Mucosa of rectum (tissue), 2 donors: Measurements from ENCODE around the gene LTB4R2.
A peak's percentile ranks its signal among the peaks of the same experiment; 100 is the strongest.

Source experiments
- H3K27ac ChIP-seq, 2 donors: one replicate each; pipeline ENCODE4 v1.7.0; 2013; ENCODE audit warnings: inconsistent platforms in 2 of 2, low read depth in 2 of 2, low read length in 2 of 2
- H3K27me3 ChIP-seq, 2 donors: one replicate each; pipeline ENCODE4 v1.7.0; 2013; ENCODE audit warnings: low read length in 2 of 2; ENCODE audit not compliant: control insufficient read depth in 2 of 2, insufficient read depth in 2 of 2
- H3K36me3 ChIP-seq, 2 donors: one replicate each; pipeline ENCODE4 v1.7.0; 2013; ENCODE audit warnings: low read length in 2 of 2; ENCODE audit not compliant: control insufficient read depth in 2 of 2, insufficient read depth in 2 of 2
- H3K4me1 ChIP-seq, 2 donors: one replicate each; pipeline ENCODE4 v1.7.0; 2013; ENCODE audit warnings: low read length in 2 of 2, mild to moderate bottlenecking in 1 of 2; ENCODE audit not compliant: control insufficient read depth in 2 of 2, insufficient read depth in 2 of 2
- H3K4me3 ChIP-seq, 2 donors: one replicate each; pipeline ENCODE4 v1.7.0; 2013; ENCODE audit warnings: low read length in 2 of 2
- H3K9ac ChIP-seq, 2 donors: one replicate each; pipeline ENCODE4 v1.7.0; 2013; ENCODE audit warnings: low read length in 2 of 2, low read depth in 1 of 2, mild to moderate bottlenecking in 1 of 2
- H3K9me3 ChIP-seq, 2 donors: one replicate each; pipeline ENCODE4 v1.7.0; 2013; ENCODE audit warnings: low read length in 2 of 2; ENCODE audit not compliant: control insufficient read depth in 2 of 2
- donor health status: healthy.
- donor health status: Normal muscosa, but diverticular disease.

Gene LTB4R2

GRCh38 chr14:24309538-24310264, at the start of gene LTB4R2:
TSS of gene LTB4R2 (plus strand) at chr14:24310140. CDS start at chr14:24310665, 525 bp downstream.
- Histone ChIP-seq H3K4me1 (peaks cover 31 to 52% of the 10 kb centered on the region in 2 donors), H3K27ac (peak within 1 kb of the TSS; percentile 63 to 83), H3K9ac (peak within 1 kb of the TSS; percentile 52), H3K27me3 (no peaks in the 10 kb centered on the region), H3K9me3 (no peaks in the 10 kb centered on the region), H3K36me3 (peaks cover 20 to 25% of the 10 kb centered on the region in 2 donors), H3K4me3 (peak within 1 kb of the TSS; percentile 55 to 74)

- no peaks in the 10 kb centered on the region for H3K9me3 ChIP-seq
- no peak overlapping the region for H3K4me3 ChIP-seq
- H3K27me3 ChIP-seq = no peaks in the 10 kb centered on the region
- H3K27ac ChIP-seq = no peak overlapping the region
- no peaks in the 10 kb centered on the region for H3K4me1 ChIP-seq
- H3K36me3 ChIP-seq = peaks cover 3 to 7% of the 10 kb centered on the region in 2 donors
- no peak overlapping the region for H3K9ac ChIP-seq
Measured at GRCh38 chr14:24260780-24261157, 49.2 kb upstream of the LTB4R2 start.

- no peak overlapping the region for H3K9ac ChIP-seq
- H3K4me3 ChIP-seq = no peak overlapping the region
- H3K9me3 ChIP-seq = no peaks in the 10 kb centered on the region
- H3K36me3 ChIP-seq = peaks cover 10 to 12% of the 10 kb centered on the region in 2 donors
- no peak overlapping the region for H3K27ac ChIP-seq
- no peaks in the 10 kb centered on the region for H3K4me1 ChIP-seq
- H3K27me3 ChIP-seq = no peaks in the 10 kb centered on the region
Measured at GRCh38 chr14:24261256-24261968, 48.5 kb upstream of the LTB4R2 start.

GRCh38 chr14:24261969-24262327, 48.0 kb upstream of the LTB4R2 start:
- Histone ChIP-seq H3K9me3 (no peaks in the 10 kb centered on the region), H3K36me3 (peaks cover 15 to 18% of the 10 kb centered on the region in 2 donors), H3K4me3 (no peak overlapping the region), H3K9ac (no peak overlapping the region), H3K27me3 (no peaks in the 10 kb centered on the region), H3K4me1 (no peaks in the 10 kb centered on the region), H3K27ac (no peak overlapping the region)

- Histone ChIP-seq H3K9me3 (no peaks in the 10 kb centered on the region), H3K4me1 (no peaks in the 10 kb centered on the region), H3K9ac (no peak within 1 kb of the TSS), H3K36me3 (peaks cover 24% of the 10 kb centered on the region in 2 donors), H3K27ac (no peak within 1 kb of the TSS), H3K4me3 (no peak within 1 kb of the TSS), H3K27me3 (no peaks in the 10 kb centered on the region)
Measured at GRCh38 chr14:24262821-24263733, 46.9 kb upstream of the LTB4R2 start, which contains the start of gene TGM1. TSS of gene TGM1 (minus strand) at chr14:24263177. CDS start at chr14:24262352, 825 bp downstream.

GRCh38 chr14:24263848-24264247, 46.1 kb upstream of the LTB4R2 start:
- H3K9me3 ChIP-seq = no peaks in the 10 kb centered on the region
- no peaks in the 10 kb centered on the region for H3K4me1 ChIP-seq
- H3K4me3 ChIP-seq = no peak overlapping the region
- H3K9ac ChIP-seq = no peak overlapping the region
- no peak overlapping the region for H3K27ac ChIP-seq
- no peaks in the 10 kb centered on the region for H3K27me3 ChIP-seq
- H3K36me3 ChIP-seq = peaks cover 28% of the 10 kb centered on the region in 2 donors

GRCh38 chr14:24264298-24264697, 45.6 kb upstream of the LTB4R2 start:
- Histone ChIP-seq H3K9ac (no peak overlapping the region), H3K27ac (no peak overlapping the region)

GRCh38 chr14:24266344-24267244, 43.3 kb upstream of the LTB4R2 start:
- Histone ChIP-seq H3K4me3 (no peak overlapping the region), H3K36me3 (peaks cover 34% of the 10 kb centered on the region in 2 donors), H3K9ac (no peak overlapping the region), H3K27me3 (no peaks in the 10 kb centered on the region), H3K9me3 (no peaks in the 10 kb centered on the region), H3K4me1 (peaks cover 3 to 5% of the 10 kb centered on the region in 2 donors), H3K27ac (no peak overlapping the region)

More at GRCh38 chr14:24264298-24264697, 45.6 kb upstream of the LTB4R2 start:
- H3K36me3 ChIP-seq = peaks cover 32 to 33% of the 10 kb centered on the region in 2 donors
- H3K4me1 ChIP-seq = no peaks in the 10 kb centered on the region
- H3K4me3 ChIP-seq = no peak overlapping the region
- no peaks in the 10 kb centered on the region for H3K9me3 ChIP-seq
- no peaks in the 10 kb centered on the region for H3K27me3 ChIP-seq

- Histone ChIP-seq H3K27me3 (no peaks in the 10 kb centered on the region), H3K36me3 (peaks cover 34% of the 10 kb centered on the region in 2 donors), H3K27ac (no peak overlapping the region), H3K4me3 (no peak overlapping the region), H3K9ac (no peak overlapping the region), H3K9me3 (no peaks in the 10 kb centered on the region), H3K4me1 (peaks cover 5 to 10% of the 10 kb centered on the region in 2 donors)
Measured at GRCh38 chr14:24267516-24267915, 42.4 kb upstream of the LTB4R2 start.
